GM23338 (cell line): Measurements from ENCODE around the gene SERINC5. TPM values are rescaled to one million over a fixed set of nuclear protein-coding genes. Genes with fewer than 3 reads are reported as not detected.

Experiments
- ATAC-seq: fragments of 200-7000 bp; cut with Tn5 transposase; 3 replicates; pipeline ENCODE4 v1.9.1; 2020
- DNase-seq: peaks from one replicate; pipeline ENCODE4 v3.0.0-alpha.2; 2015; ENCODE audit warnings: low spot score
- H2AFZ ChIP-seq: fragments of 200-600 bp; sonication (generic); 2 replicates; pipeline ENCODE4 v1.8.0; 2016; ENCODE audit warnings: antibody characterized with exemption, mild to moderate bottlenecking, moderate library complexity
- H3F3A ChIP-seq: fragments of 200-600 bp; sonication (generic); replicated peaks from 2 replicates; pipeline ENCODE4 v1.8.0; 2017; ENCODE audit warnings: antibody characterized with exemption, mixed run types, low read depth
- H3K27ac ChIP-seq: fragments of 200-600 bp; sonication (generic); 2 replicates; pipeline ENCODE4 v1.6.1; 2016; ENCODE audit warnings: low read depth
- H3K27me3 ChIP-seq: fragments of 200-600 bp; sonication (generic); 2 replicates; pipeline ENCODE4 v1.8.0; 2016; ENCODE audit warnings: mild to moderate bottlenecking, mixed run types, moderate library complexity; ENCODE audit not compliant: insufficient read depth
- H3K36me3 ChIP-seq: fragments of 200-600 bp; sonication (generic); 2 replicates; pipeline ENCODE4 v1.8.0; 2016; ENCODE audit warnings: mild to moderate bottlenecking; ENCODE audit not compliant: insufficient read depth
- H3K4me1 ChIP-seq: fragments of 200-600 bp; sonication (generic); 2 replicates; pipeline ENCODE4 v1.8.0; 2016; ENCODE audit warnings: mild to moderate bottlenecking, moderate library complexity; ENCODE audit not compliant: insufficient read depth
- H3K4me2 ChIP-seq: fragments of 200-600 bp; sonication (generic); 2 replicates; pipeline ENCODE4 v1.7.1; 2017; ENCODE audit warnings: mixed run types
- H3K4me3 ChIP-seq: fragments of 200-600 bp; sonication (generic); 2 replicates; pipeline ENCODE4 v1.6.1; 2016; ENCODE audit warnings: mixed run types
- H3K79me2 ChIP-seq: fragments of 200-600 bp; sonication (generic); replicated peaks from 2 replicates; pipeline ENCODE4 v1.8.0; 2017; ENCODE audit warnings: mild to moderate bottlenecking; ENCODE audit not compliant: insufficient read depth
- H3K9me2 ChIP-seq: fragments of 200-600 bp; sonication (generic); 2 replicates; pipeline ENCODE4 v1.8.0; 2017; ENCODE audit not compliant: insufficient read depth
- H4K20me1 ChIP-seq: fragments of 200-600 bp; sonication (generic); replicated peaks from 2 replicates; pipeline ENCODE4 v1.8.0; 2017; ENCODE audit warnings: mild to moderate bottlenecking; ENCODE audit not compliant: insufficient read depth
- H3K27ac Mint-ChIP-seq: 2 replicates; pipeline ENCODE4 v1.8.0; 2020; ENCODE audit warnings: inconsistent platforms, mild to moderate bottlenecking, moderate library complexity, mixed read lengths
- H3K27me3 Mint-ChIP-seq: 3 replicates; pipeline ENCODE4 v1.8.0; 2022; ENCODE audit warnings: low read depth, mild to moderate bottlenecking, moderate library complexity, mixed read lengths, inconsistent platforms; ENCODE audit not compliant: insufficient read depth, poor library complexity
- H3K36me3 Mint-ChIP-seq: 3 replicates; pipeline ENCODE4 v1.8.0; 2021; ENCODE audit warnings: low read depth, mild to moderate bottlenecking, inconsistent platforms, moderate library complexity, mixed read lengths
- H3K4me1 Mint-ChIP-seq: 3 replicates; pipeline ENCODE4 v1.8.0; 2020; ENCODE audit warnings: mild to moderate bottlenecking, inconsistent platforms, mixed read lengths
- H3K4me3 Mint-ChIP-seq: 3 replicates; pipeline ENCODE4 v1.8.0; 2021; ENCODE audit warnings: moderate library complexity, mild to moderate bottlenecking, inconsistent platforms, mixed read lengths
- H3K9me3 Mint-ChIP-seq: 3 replicates; pipeline ENCODE4 v1.8.0; 2020; ENCODE audit warnings: moderate library complexity, mild to moderate bottlenecking, inconsistent platforms, mixed read lengths
- CTCF ChIP-seq, 2 experiments: fragments of 200-600 bp in 1 of 2; sonication (generic) in 1 of 2; conservative IDR thresholded peaks; 2 replicates each; pipeline versions ENCODE4 v1.5.1 to v1.6.1; 2016 to 2017; ENCODE audit warnings: antibody characterized with exemption in 2 of 2, low read depth in 2 of 2, mild to moderate bottlenecking in 2 of 2, moderate library complexity in 1 of 2
- ETS1 ChIP-seq: IDR thresholded peaks from 2 replicates; pipeline ENCODE4 v1.6.1; 2016; ENCODE audit warnings: antibody characterized with exemption
- EZH2 ChIP-seq: fragments of 200-600 bp; sonication (generic); IDR thresholded peaks from one replicate; pipeline ENCODE4 v1.8.0; 2017; ENCODE audit warnings: antibody characterized with exemption, mild to moderate bottlenecking, low read depth; ENCODE audit not compliant: unreplicated experiment
- EZH2phosphoT487 ChIP-seq: fragments of 200-600 bp; sonication (generic); IDR thresholded peaks from one replicate; pipeline ENCODE4 v1.8.1; 2018; ENCODE audit warnings: antibody characterized with exemption; ENCODE audit not compliant: unreplicated experiment
- JUNB ChIP-seq: IDR thresholded peaks from one replicate; pipeline ENCODE4 v1.6.1; 2016; ENCODE audit warnings: antibody characterized with exemption; ENCODE audit not compliant: unreplicated experiment
- NANOG ChIP-seq: IDR thresholded peaks from 2 replicates; pipeline ENCODE4 v1.6.1; 2016; ENCODE audit warnings: antibody characterized with exemption, borderline replicate concordance
- POLR2AphosphoS5 ChIP-seq: IDR thresholded peaks from 2 replicates; pipeline ENCODE4 v1.6.1; 2016; ENCODE audit warnings: antibody characterized with exemption, low read depth
- STAT1 ChIP-seq: IDR thresholded peaks from one replicate; pipeline ENCODE4 v1.6.1; 2016; ENCODE audit warnings: antibody characterized with exemption; ENCODE audit not compliant: unreplicated experiment
- ZNF114 ChIP-seq: fragments of 250-450 bp; sonication (Bioruptor Pico); IDR thresholded peaks from 2 replicates; pipeline ENCODE4 v1.5.0; 2020; ENCODE audit warnings: mild to moderate bottlenecking, moderate library complexity
- ZNF331 ChIP-seq: fragments of 250-450 bp; sonication (Bioruptor Pico); IDR thresholded peaks from 2 replicates; pipeline ENCODE4 v1.5.0; 2020; ENCODE audit warnings: low read depth, mild to moderate bottlenecking, moderate library complexity
- ZNF462 ChIP-seq: fragments of 250-450 bp; sonication (Bioruptor Pico); IDR thresholded peaks from 2 replicates; pipeline ENCODE4 v1.5.0; 2020; ENCODE audit warnings: mild to moderate bottlenecking, moderate library complexity
- polyA plus RNA-seq: library from polyadenylated mRNA; unstranded; fragments of >200 nt; fragmentation: Nextera tagmentation; extraction: Ambion mirVana; gene quantifications from 2 replicates; pipeline ENCODE4 v1.2.1, GENCODE V29; 2016
- total RNA-seq: library from RNA; depleted of rRNA; stranded (reverse); fragments of >200 nt; shearing (Covaris generic); gene quantifications from 2 replicates; pipeline ENCODE4 v1.2.3, GENCODE V29; 2014

Gene SERINC5
- total and polyA plus RNA-seq, 2 experiments from 2014 or later: 34.0 to 107 TPM

- Histone ChIP-seq H3K4me3 (peak overlapping the region; percentile 36; the same call in 1 of the 2 replicates), H2AFZ (no peak overlapping the region), H3K27ac (peak overlapping the region; percentile 74), H3K79me2 (peaks cover 98% of the 10 kb centered on the region), H4K20me1 (peaks cover 30% of the 10 kb centered on the region; the same call in 1 of the 2 replicates), H3K9me2 (no peaks in the 10 kb centered on the region), H3F3A (peaks cover 17% of the 10 kb centered on the region), H3K36me3 (peaks cover 15% of the 10 kb centered on the region), H3K4me2 (peak overlapping the region; percentile 41), H3K27me3 (no peaks in the 10 kb centered on the region), H3K4me1 (peaks cover 48% of the 10 kb centered on the region)
- peak overlapping the region; percentile 41 for H3K4me3 Mint-ChIP-seq
- H3K27me3 Mint-ChIP-seq: peaks cover 4% of the 10 kb centered on the region
- DNase-seq (peak; percentile 88), ATAC-seq (peak; percentile 62)
- H3K4me1 Mint-ChIP-seq: peaks cover 49% of the 10 kb centered on the region
- H3K9me3 Mint-ChIP-seq: peaks cover 36% of the 10 kb centered on the region
- H3K36me3 Mint-ChIP-seq: peaks cover 45% of the 10 kb centered on the region
- TF ChIP-seq EZH2phosphoT487 (no peak), NANOG (peak; percentile 85)
- H3K27ac Mint-ChIP-seq: peak overlapping the region; percentile 91
These were observed 9.7 kb downstream of the SERINC5 start for GRCh38 chr5:80246001-80246758.

- H3K9me2 ChIP-seq: no peaks in the 10 kb centered on the region
- H2AFZ ChIP-seq: no peak overlapping the region
- H3K4me3 ChIP-seq: no peak overlapping the region
- ATAC-seq (no peak), DNase-seq (no peak)
- Mint-ChIP-seq H3K9me3 (peaks cover 38% of the 10 kb centered on the region), H3K4me3 (no peak overlapping the region), H3K27me3 (peaks cover 9% of the 10 kb centered on the region), H3K4me1 (peaks cover 60% of the 10 kb centered on the region), H3K27ac (no peak overlapping the region), H3K36me3 (peaks cover 49% of the 10 kb centered on the region)
- H3K4me1 ChIP-seq: peaks cover 51% of the 10 kb centered on the region
- peaks cover 44% of the 10 kb centered on the region for H4K20me1 ChIP-seq
- H3K27ac ChIP-seq: no peak overlapping the region
- peaks cover 14% of the 10 kb centered on the region for H3F3A ChIP-seq
- peaks cover 15% of the 10 kb centered on the region for H3K36me3 ChIP-seq
- peaks cover 98% of the 10 kb centered on the region for H3K79me2 ChIP-seq
- H3K4me2 ChIP-seq: no peak overlapping the region
- no peaks in the 10 kb centered on the region for H3K27me3 ChIP-seq
- TF ChIP-seq POLR2AphosphoS5: no peak
- TF ChIP-seq EZH2phosphoT487: no peak
- TF ChIP-seq EZH2: no peak
- no peak for TF ChIP-seq CTCF (conservative IDR thresholded peaks at IDR 0.05; ENCODE audit: low read depth in 2 of 2)
- TF ChIP-seq STAT1: no peak
- TF ChIP-seq ZNF114: no peak
- TF ChIP-seq ETS1: no peak
- TF ChIP-seq NANOG: no peak
- no peak for TF ChIP-seq ZNF331
- TF ChIP-seq JUNB: no peak
- TF ChIP-seq ZNF462 (CRISPR knock-in tag): no peak
These were observed 12.3 kb downstream of the SERINC5 start for GRCh38 chr5:80243567-80243966.
